Ovary (tissue), 9 donors: ENCODE data around the gene RHNO1. TPM values are rescaled to one million over a fixed set of nuclear protein-coding genes. Genes with fewer than 3 reads are reported as not detected.

Experiments
- DNase-seq, 5 donors: peaks; one replicate each; pipeline ENCODE4 v3.0.0-alpha.2; 2019 to 2020
- H3K27ac ChIP-seq, 2 donors: fragments of 200-600 bp; one replicate each; pipeline versions ENCODE4 v1.5.1 to v1.8.0; 2019 to 2022
- H3K27me3 ChIP-seq: fragments of 200-600 bp; one replicate; pipeline ENCODE4 v1.8.0; 2022
- H3K36me3 ChIP-seq: fragments of 200-600 bp; sonication (generic); one replicate; pipeline ENCODE4 v1.5.1; 2019
- H3K4me1 ChIP-seq: one replicate; pipeline ENCODE4 v1.8.1; 2013; ENCODE audit warnings: mild to moderate bottlenecking, moderate library complexity; ENCODE audit not compliant: insufficient read depth
- H3K4me3 ChIP-seq: fragments of 200-600 bp; sonication (generic); one replicate; pipeline ENCODE4 v1.5.1; 2017
- H3K9me3 ChIP-seq, 2 donors: fragments of 200-600 bp in 1 of 2; sonication (generic) in 1 of 2; one replicate each; pipeline versions ENCODE4 v1.5.1 to v1.8.1; 2013 to 2019; ENCODE audit warnings: mild to moderate bottlenecking in 1 of 2, moderate library complexity in 1 of 2
- CTCF ChIP-seq, 3 donors: fragments of 450-650 bp in 2 of 3; fragments of 200-600 bp in 1 of 3; IDR thresholded peaks; one replicate each; pipeline versions ENCODE4 v1.5.1 to v1.8.0; 2016 to 2022; ENCODE audit warnings: antibody characterized with exemption in 3 of 3, mild to moderate bottlenecking in 1 of 3
- EP300 ChIP-seq: sonication (generic); formaldehyde crosslinking; IDR thresholded peaks from one replicate; pipeline ENCODE4 v1.6.1; 2017; ENCODE audit warnings: antibody characterized with exemption
- POLR2A ChIP-seq: fragments of 450-650 bp; IDR thresholded peaks from one replicate; pipeline ENCODE4 v1.6.1; 2017; ENCODE audit warnings: antibody characterized with exemption, mild to moderate bottlenecking, moderate library complexity
- WGBS, 3 donors: extraction: QIAGEN DNeasy Blood & Tissue Kit in 1 of 3; methylation state at CpG; one replicate each; pipeline versions ENCODE4 v1.1.5 to v1.1.7; 2013 to 2017; 5-methylcytosine and 5-hydroxymethylcytosine counted together
- intact Hi-C, 4 donors: fragments of 100-400 bp; cut with DNase I; formaldehyde crosslinking; loops; one replicate each; pipeline versions ENCODE4 v1.11.0 to v1.15.1; 2022 to 2023
- polyA plus RNA-seq, 2 donors: library from polyadenylated mRNA; stranded (reverse); fragments of 200-250 nt in 1 of 2; fragments of 350-450 nt in 1 of 2; fragmentation: Illumina TruSeq in 1 of 2; extraction: RNeasy Lipid Tissue Mini Kit (QIAGEN cat#74804) in 1 of 2; gene quantifications; one replicate each; pipeline ENCODE4 v1.2.3, GENCODE V29; 2013 to 2014
- total RNA-seq, 7 donors: library from RNA; depleted of rRNA in 2 of 7; stranded (reverse); fragments of >200 nt in 2 of 7; fragmentation: NEBNext Ultra II Directional in 3 of 7; extraction: Animal tissue kit (Norgen Biotek cat#: 25700) in 3 of 7; gene quantifications; one replicate each; pipeline versions ENCODE4 v1.1.0 to v1.2.4, GENCODE V29; 2016 to 2023
- donor health status: DM: no; HTN: no; CAD: no; lungs with moderate emphysema.
- donor health status: DM: no; HTN: no; CAD: no.
- donor health status: Bipolar disorder and iron deficiency.
- donor health status: DM: yes; HTN: yes; CAD: no.
- donor health status: DM: no; HTN: no; CAD: no.
- donor health status: DM: yes; HTN: yes; CAD: no.

The RHNO1 gene
- total and polyA plus RNA-seq, 9 donors: 10.1 to 26.1 (median 18.7) TPM

GRCh38 chr12:2895051-2895451 is 18.0 kb downstream of the RHNO1 start:
- no peak overlapping the region for H3K27ac ChIP-seq

GRCh38 chr12:2895511-2895910 is 18.5 kb downstream of the RHNO1 start:
- H3K27ac ChIP-seq: no peak overlapping the region
- no peaks in the 10 kb centered on the region for H3K27me3 ChIP-seq
- H3K36me3 ChIP-seq: no peaks in the 10 kb centered on the region
- H3K4me1 ChIP-seq: peaks cover 8% of the 10 kb centered on the region
- TF ChIP-seq CTCF (IDR thresholded peaks at IDR 0.05): no peak
- no peak for TF ChIP-seq EP300
- TF ChIP-seq POLR2A: no peak
- H3K9me3 ChIP-seq: no peaks in the 10 kb centered on the region
- WGBS, 3 donors: 59 to 86% (median 73%) methylated on average over 2 of the region's 2 CpGs
- intact Hi-C loops: no loop called here
- H3K4me3 ChIP-seq: no peak overlapping the region
- no peak for DNase-seq

More at GRCh38 chr12:2895051-2895451, 18.0 kb downstream of the RHNO1 start:
- no peaks in the 10 kb centered on the region for H3K27me3 ChIP-seq
- no peak for DNase-seq
- H3K4me1 ChIP-seq: peaks cover 10% of the 10 kb centered on the region
- no peaks in the 10 kb centered on the region for H3K36me3 ChIP-seq
- intact Hi-C loops: no loop called here
- TF ChIP-seq CTCF (IDR thresholded peaks at IDR 0.05) (no peak), EP300 (no peak), POLR2A (no peak)
- H3K9me3 ChIP-seq: no peaks in the 10 kb centered on the region
- WGBS, 3 donors: 0 to 9% (median 8%) methylated on average over 2 of the region's 2 CpGs
- no peak overlapping the region for H3K4me3 ChIP-seq

GRCh38 chr12:2897418-2897817 is 20.4 kb downstream of the RHNO1 start:
- Histone ChIP-seq H3K27ac (no peak overlapping the region), H3K36me3 (no peaks in the 10 kb centered on the region), H3K4me3 (no peak overlapping the region), H3K9me3 (no peaks in the 10 kb centered on the region), H3K27me3 (no peaks in the 10 kb centered on the region), H3K4me1 (peaks cover 14% of the 10 kb centered on the region)
- intact Hi-C loops: no loop called here
- WGBS, 3 donors: 96 to 98% (median 98%) methylated on average over 5 of the region's 5 CpGs
- no peak for DNase-seq
- no peak for TF ChIP-seq POLR2A
- no peak for TF ChIP-seq CTCF (IDR thresholded peaks at IDR 0.05)
- TF ChIP-seq EP300: no peak

GRCh38 chr12:2900642-2901041 is 23.6 kb downstream of the RHNO1 start:
- Histone ChIP-seq H3K36me3 (no peaks in the 10 kb centered on the region), H3K4me3 (no peak overlapping the region), H3K9me3 (no peaks in the 10 kb centered on the region), H3K27me3 (no peaks in the 10 kb centered on the region), H3K4me1 (peaks cover 11% of the 10 kb centered on the region), H3K27ac (no peak overlapping the region)
- TF ChIP-seq CTCF (IDR thresholded peaks at IDR 0.05): no peak
- no peak for TF ChIP-seq EP300
- no peak for TF ChIP-seq POLR2A
- DNase-seq: no peak
- 72 to 83% (median 72%) methylated on average over 8 of the region's 8 CpGs for WGBS, 3 donors
- intact Hi-C loops: loop anchor here in 1 of 4 donors (10.0 kb wide), 1 partner anchor 54 kb away; the partner anchor contains the start of gene TEAD4
